Thyroid gland (tissue), 4 donors: ENCODE results near the gene SULT1B1. TPM values are rescaled to one million over a fixed set of nuclear protein-coding genes. Genes with fewer than 3 reads are reported as not detected.

Experiments
- DNase-seq, 2 donors: peaks; one replicate each; pipeline ENCODE4 v3.0.0-alpha.2; 2019
- H3K27ac ChIP-seq, 3 donors: fragments of 200-600 bp; sonication (generic); 1 replicate in 2 of 3; 2 replicates in 1 of 3; pipeline ENCODE4 v1.5.1; 2016 to 2019; ENCODE audit warnings: mild to moderate bottlenecking in 1 of 3, moderate library complexity in 1 of 3
- H3K27me3 ChIP-seq: fragments of 200-600 bp; sonication (generic); one replicate; pipeline ENCODE4 v1.5.1; 2019
- H3K36me3 ChIP-seq, 2 donors: fragments of 200-600 bp; sonication (generic); one replicate each; pipeline ENCODE4 v1.5.1; 2016 to 2019
- H3K4me1 ChIP-seq, 2 donors: fragments of 200-600 bp; sonication (generic); one replicate each; pipeline ENCODE4 v1.5.1; 2017 to 2019
- H3K4me3 ChIP-seq, 3 donors: fragments of 200-600 bp; sonication (generic); replicated peaks in 1 of 3; 1 replicate in 2 of 3; 2 replicates in 1 of 3; pipeline ENCODE4 v1.5.1; 2016; ENCODE audit warnings: mild to moderate bottlenecking in 1 of 3
- H3K9me3 ChIP-seq: fragments of 200-600 bp; sonication (generic); one replicate; pipeline ENCODE4 v1.5.1; 2017
- CTCF ChIP-seq, 6 experiments: fragments of 200-600 bp in 3 of 6; fragments of 450-650 bp in 3 of 6; sonication (generic) in 3 of 6; IDR thresholded peaks; one replicate each; pipeline ENCODE4 v1.5.1; 2016 to 2019; ENCODE audit warnings: antibody characterized with exemption in 6 of 6, mild to moderate bottlenecking in 2 of 6, inconsistent platforms in 1 of 6, moderate library complexity in 1 of 6
- POLR2A ChIP-seq, 2 donors: fragments of 450-650 bp; IDR thresholded peaks; one replicate each; pipeline ENCODE4 v1.6.1; 2017; ENCODE audit warnings: antibody characterized with exemption in 2 of 2, mild to moderate bottlenecking in 2 of 2, moderate library complexity in 1 of 2
- WGBS, 2 donors: methylation state at CpG; one replicate each; pipeline ENCODE4 v1.1.5; 2017; 5-methylcytosine and 5-hydroxymethylcytosine counted together
- intact Hi-C: fragments of 100-400 bp; cut with DNase I; formaldehyde crosslinking; loops from one replicate; pipeline ENCODE4 v1.15.1; 2023
- total RNA-seq, 4 donors: library from RNA; depleted of rRNA; stranded (reverse); fragments of >200 nt; gene quantifications; one replicate each; pipeline ENCODE4 v1.2.3, GENCODE V29; 2016

SULT1B1 gene
- total RNA-seq, 4 donors from 2014 or later, result 0.33 to 0.83 (median 0.51) TPM

DNA sequence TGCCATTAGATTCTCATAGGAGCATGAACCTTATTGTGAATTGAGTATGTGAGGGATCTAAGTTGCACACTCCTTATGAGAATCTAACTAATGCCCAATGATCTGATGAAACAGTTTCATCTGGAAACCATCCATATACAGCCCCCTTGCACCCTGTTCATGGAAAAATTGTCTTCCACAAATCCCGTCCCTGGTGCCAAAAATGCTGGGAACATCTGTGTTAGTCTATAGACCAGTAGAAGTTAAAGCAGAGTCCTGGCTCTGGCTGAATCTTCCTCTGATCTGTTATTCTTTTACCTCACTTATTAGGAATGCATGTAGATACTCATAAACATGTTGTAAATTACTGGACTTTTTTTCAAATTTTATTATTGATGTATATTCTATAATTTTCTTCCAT is 29.2 kb downstream of the SULT1B1 start:
- no peak overlapping the region for H3K4me3 ChIP-seq
- no peak for DNase-seq
- H3K27me3 ChIP-seq, result no peaks in the 10 kb centered on the region
- WGBS, 2 donors, result 81 to 85% methylated on average over 1 of the region's 1 CpG
- no peaks in the 10 kb centered on the region for H3K36me3 ChIP-seq
- no peaks in the 10 kb centered on the region for H3K9me3 ChIP-seq
- no peaks in the 10 kb centered on the region for H3K4me1 ChIP-seq
- TF ChIP-seq CTCF (IDR thresholded peaks at IDR 0.05) (no peak), POLR2A (IDR thresholded peaks at IDR 0.05) (no peak)
- intact Hi-C loops, result no loop called here
- no peak overlapping the region for H3K27ac ChIP-seq

- H3K27me3 ChIP-seq, result no peaks in the 10 kb centered on the region
- no peak for DNase-seq
- no peak overlapping the region for H3K27ac ChIP-seq
- no peaks in the 10 kb centered on the region for H3K36me3 ChIP-seq
- no peaks in the 10 kb centered on the region for H3K9me3 ChIP-seq
- intact Hi-C loops, result no loop called here
- no peak overlapping the region for H3K4me3 ChIP-seq
- H3K4me1 ChIP-seq, result no peaks in the 10 kb centered on the region
- TF ChIP-seq POLR2A (IDR thresholded peaks at IDR 0.05), result no peak
- no peak for TF ChIP-seq CTCF (IDR thresholded peaks at IDR 0.05)
Measured at GRCh38 chr4:69730002-69730401, 30.4 kb downstream of the SULT1B1 start.

- WGBS, 2 donors, result 87 to 89% methylated on average over 2 of the region's 2 CpGs
- no peak for DNase-seq
- Histone ChIP-seq H3K27ac (no peak overlapping the region), H3K9me3 (no peaks in the 10 kb centered on the region), H3K4me1 (no peaks in the 10 kb centered on the region), H3K36me3 (no peaks in the 10 kb centered on the region), H3K27me3 (no peaks in the 10 kb centered on the region), H3K4me3 (no peak overlapping the region)
- intact Hi-C loops, result no loop called here
- TF ChIP-seq POLR2A (IDR thresholded peaks at IDR 0.05), result no peak
- TF ChIP-seq CTCF (IDR thresholded peaks at IDR 0.05), result no peak
Measured at GRCh38 chr4:69727926-69728325, 32.5 kb downstream of the SULT1B1 start.

- DNase-seq, result no peak
- WGBS, 2 donors, result 80 to 89% methylated on average over 1 of the region's 1 CpG
- Histone ChIP-seq H3K4me1 (no peaks in the 10 kb centered on the region), H3K36me3 (no peaks in the 10 kb centered on the region), H3K27ac (no peak overlapping the region), H3K4me3 (no peak overlapping the region), H3K27me3 (no peaks in the 10 kb centered on the region), H3K9me3 (no peaks in the 10 kb centered on the region)
- TF ChIP-seq POLR2A (IDR thresholded peaks at IDR 0.05) (no peak), CTCF (IDR thresholded peaks at IDR 0.05) (no peak)
- intact Hi-C loops, result no loop called here
Measured at GRCh38 chr4:69727426-69727825, 33.0 kb downstream of the SULT1B1 start.

DNA sequence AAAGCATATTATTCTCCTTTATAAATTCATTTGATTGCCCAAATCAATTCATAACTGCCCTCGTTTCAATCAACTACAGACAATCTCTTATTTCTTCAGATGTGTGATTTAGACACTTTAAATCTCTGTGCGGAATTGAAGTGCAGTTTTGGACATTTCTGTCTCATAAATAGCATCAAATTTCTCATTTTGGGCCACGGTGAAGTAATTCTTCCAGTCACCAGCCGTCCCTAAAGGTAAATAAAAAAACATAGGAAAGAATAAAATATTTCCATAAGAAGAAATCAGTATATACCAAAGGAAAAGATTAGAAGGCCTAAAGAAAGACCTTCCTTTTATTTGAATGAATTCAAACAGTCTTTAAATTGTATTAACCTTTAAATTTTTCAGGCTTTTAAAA is 33.4 kb downstream of the SULT1B1 start:
- no peak for DNase-seq
- peak overlapping the region in 1 of 3 donors; percentile 38 for H3K27ac ChIP-seq
- H3K27me3 ChIP-seq, result no peaks in the 10 kb centered on the region
- TF ChIP-seq CTCF (IDR thresholded peaks at IDR 0.05), result no peak
- TF ChIP-seq POLR2A (IDR thresholded peaks at IDR 0.05), result no peak
- H3K36me3 ChIP-seq, result no peaks in the 10 kb centered on the region
- intact Hi-C loops, result no loop called here
- no peaks in the 10 kb centered on the region for H3K4me1 ChIP-seq
- WGBS, 2 donors, result 70 to 79% methylated on average over 4 of the region's 4 CpGs
- H3K9me3 ChIP-seq, result no peaks in the 10 kb centered on the region
- no peak overlapping the region for H3K4me3 ChIP-seq
